SKM-1 treated with dmso at 0.1 percent for 144 hours (cell line): ENCODE results near the gene SMARCA4.
"Not testable (repeated sequence)": the region's sequence is repeated elsewhere in the genome, so short reads cannot be mapped to it uniquely, and the experiment has no call there.

ENCODE experiments used
- DNase-seq: peaks from one replicate; lab custom pipeline; 2025; ENCODE audit not compliant: unreplicated experiment; lab: John Stamatoyannopoulos, UW

Gene SMARCA4

GRCh38 chr19:10975374-10976130 is 14.7 kb downstream of the SMARCA4 start:
- DNase-seq, result no peak

- DNase-seq, result no peak
Measured at GRCh38 chr19:10976131-10976892, 15.5 kb downstream of the SMARCA4 start.

GRCh38 chr19:10977742-10978092 is 16.9 kb downstream of the SMARCA4 start:
- no peak for DNase-seq

- peak; percentile 46 for DNase-seq
Measured at GRCh38 chr19:10979951-10980381, 19.1 kb downstream of the SMARCA4 start.

GRCh38 chr19:10981252-10981895 is 20.5 kb downstream of the SMARCA4 start:
- no peak for DNase-seq

GRCh38 chr19:10983026-10983425 is 22.2 kb downstream of the SMARCA4 start:
- no peak for DNase-seq

- no peak for DNase-seq
Measured at GRCh38 chr19:10984166-10984735, 23.4 kb downstream of the SMARCA4 start.

- DNase-seq, result no peak
Measured at GRCh38 chr19:10985502-10985901, 24.7 kb downstream of the SMARCA4 start.

GRCh38 chr19:10986301-10987127 is 25.7 kb downstream of the SMARCA4 start:
- DNase-seq, result no peak

GRCh38 chr19:10987571-10988297 is 26.9 kb downstream of the SMARCA4 start:
- DNase-seq, result no peak

GRCh38 chr19:10988380-10988779 is 27.6 kb downstream of the SMARCA4 start:
- no peak for DNase-seq

GRCh38 chr19:10988921-10989320 is 28.1 kb downstream of the SMARCA4 start:
- no peak for DNase-seq

- no peak for DNase-seq
Measured at GRCh38 chr19:10991076-10991475, 30.2 kb downstream of the SMARCA4 start.

- no peak for DNase-seq
Measured at GRCh38 chr19:10991521-10992081, 30.8 kb downstream of the SMARCA4 start.

- not testable (repeated sequence) for DNase-seq
Measured at GRCh38 chr19:10992174-10992573, 31.3 kb downstream of the SMARCA4 start.

- no peak for DNase-seq
Measured at GRCh38 chr19:10995926-10996600, 35.2 kb downstream of the SMARCA4 start.

- DNase-seq, result no peak
Measured at GRCh38 chr19:10998045-10998533, 37.3 kb downstream of the SMARCA4 start.

- DNase-seq, result no peak
Measured at GRCh38 chr19:10998666-10999065, 37.8 kb downstream of the SMARCA4 start.

- DNase-seq, result no peak
Measured at GRCh38 chr19:11005521-11005920, 44.7 kb downstream of the SMARCA4 start.
